Activated T-helper 9 cell treated with anti-CD3 and anti-CD28 coated beads, Interleukin-2, amount 50 U/mL, for 16 hours (primary cell): ENCODE data around the gene POLR2L.
A peak's percentile ranks its signal among the peaks of the same experiment; 100 is the strongest.

Source experiments
- DNase-seq: peaks from one replicate; pipeline ENCODE4 v3.0.0-alpha.2; 2020; ENCODE audit warnings: low read depth

Gene POLR2L

GRCh38 chr11:826227-826621 is 16.1 kb downstream of the POLR2L start:
- DNase-seq = no peak

DNA sequence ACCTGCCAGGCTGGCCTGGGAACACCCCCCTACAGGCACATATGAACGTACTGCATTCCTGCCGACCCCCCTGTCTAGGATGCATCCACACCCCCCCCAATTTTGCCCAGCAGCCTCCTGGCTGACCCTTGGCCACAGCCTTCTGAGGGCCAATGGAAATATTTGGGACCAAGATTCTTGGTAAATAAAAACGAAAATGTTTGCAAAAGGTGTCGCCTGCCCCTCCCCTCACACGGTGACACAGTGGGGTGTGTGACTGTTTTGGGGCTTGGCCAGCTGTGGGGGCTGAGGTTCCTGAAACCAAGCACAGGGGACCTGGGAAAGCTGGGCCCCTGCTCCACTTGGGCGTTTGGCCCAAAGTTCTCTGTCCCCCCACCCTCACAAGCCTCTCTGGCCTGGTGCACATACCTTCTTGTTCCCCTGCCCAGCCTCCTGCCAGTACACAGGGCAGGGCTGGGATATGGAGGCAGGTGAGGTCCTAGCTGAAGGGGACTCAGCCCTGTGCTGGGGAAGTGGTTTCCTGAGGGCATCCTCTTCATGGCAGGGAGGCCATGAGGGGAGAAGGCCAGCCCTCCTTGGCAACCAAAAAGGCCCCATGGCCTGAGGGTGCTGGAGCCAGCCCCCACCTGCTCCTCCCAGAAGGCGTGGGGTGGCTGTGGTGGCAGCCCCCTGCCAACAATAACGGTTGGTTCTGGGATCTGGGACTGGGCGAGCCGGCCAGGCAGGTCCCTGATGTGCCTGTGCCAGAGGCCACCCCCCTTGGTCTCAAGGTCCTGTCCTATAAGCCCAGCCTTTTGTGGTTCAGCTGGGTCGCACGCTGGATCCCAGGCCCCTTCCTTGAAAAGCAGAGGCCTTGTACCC is 16.7 kb downstream of the POLR2L start:
- no peak for DNase-seq

DNA sequence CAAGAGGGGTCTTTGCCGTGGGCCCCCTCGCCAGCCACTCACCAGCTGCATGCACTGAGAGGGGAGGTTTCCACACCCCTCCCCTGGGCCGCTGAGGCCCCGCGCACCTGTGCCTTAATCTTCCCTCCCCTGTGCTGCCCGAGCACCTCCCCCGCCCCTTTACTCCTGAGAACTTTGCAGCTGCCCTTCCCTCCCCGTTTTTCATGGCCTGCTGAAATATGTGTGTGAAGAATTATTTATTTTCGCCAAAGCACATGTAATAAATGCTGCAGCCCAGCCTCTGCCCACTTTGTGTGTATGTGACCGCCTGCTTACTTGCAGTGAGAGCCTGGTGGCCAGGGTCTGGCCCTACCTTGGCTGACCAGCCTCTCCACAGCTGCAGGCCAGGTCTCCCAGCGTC is 17.4 kb downstream of the POLR2L start:
- DNase-seq = no peak

DNA sequence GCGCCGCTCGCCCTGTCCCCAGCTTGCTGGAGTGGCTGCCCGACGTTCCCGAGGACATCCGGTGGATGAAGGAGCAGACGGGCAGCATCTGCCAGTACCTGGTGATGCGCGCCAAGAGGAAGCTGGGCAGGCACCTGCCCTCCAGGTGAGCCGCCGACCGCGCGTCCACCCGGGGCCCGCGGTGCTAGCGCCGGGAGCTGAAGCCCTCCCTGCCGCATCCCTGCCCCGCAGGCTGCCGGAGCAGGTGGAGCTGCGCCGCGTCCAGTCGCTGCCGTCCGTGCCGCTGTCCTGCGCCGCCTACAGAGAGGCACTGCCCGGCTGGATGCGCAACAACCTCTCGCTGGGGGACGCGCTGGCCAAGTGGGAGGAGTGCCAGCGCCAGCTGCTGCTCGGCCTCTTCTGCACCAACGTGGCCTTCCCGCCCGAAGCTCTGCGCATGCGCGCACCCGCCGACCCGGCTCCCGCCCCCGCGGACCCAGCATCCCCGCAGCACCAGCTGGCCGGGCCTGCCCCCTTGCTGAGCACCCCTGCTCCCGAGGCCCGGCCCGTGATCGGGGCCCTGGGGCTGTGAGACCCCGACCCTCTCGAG is 17.9 kb downstream of the POLR2L start:
- no peak for DNase-seq

GRCh38 chr11:823441-824291 is 18.7 kb downstream of the POLR2L start:
- DNase-seq = no peak

- DNase-seq = no peak
These were observed 20.6 kb downstream of the POLR2L start for GRCh38 chr11:821512-822371.

- no peak for DNase-seq
These were observed 21.4 kb downstream of the POLR2L start for GRCh38 chr11:820655-821511.

DNA sequence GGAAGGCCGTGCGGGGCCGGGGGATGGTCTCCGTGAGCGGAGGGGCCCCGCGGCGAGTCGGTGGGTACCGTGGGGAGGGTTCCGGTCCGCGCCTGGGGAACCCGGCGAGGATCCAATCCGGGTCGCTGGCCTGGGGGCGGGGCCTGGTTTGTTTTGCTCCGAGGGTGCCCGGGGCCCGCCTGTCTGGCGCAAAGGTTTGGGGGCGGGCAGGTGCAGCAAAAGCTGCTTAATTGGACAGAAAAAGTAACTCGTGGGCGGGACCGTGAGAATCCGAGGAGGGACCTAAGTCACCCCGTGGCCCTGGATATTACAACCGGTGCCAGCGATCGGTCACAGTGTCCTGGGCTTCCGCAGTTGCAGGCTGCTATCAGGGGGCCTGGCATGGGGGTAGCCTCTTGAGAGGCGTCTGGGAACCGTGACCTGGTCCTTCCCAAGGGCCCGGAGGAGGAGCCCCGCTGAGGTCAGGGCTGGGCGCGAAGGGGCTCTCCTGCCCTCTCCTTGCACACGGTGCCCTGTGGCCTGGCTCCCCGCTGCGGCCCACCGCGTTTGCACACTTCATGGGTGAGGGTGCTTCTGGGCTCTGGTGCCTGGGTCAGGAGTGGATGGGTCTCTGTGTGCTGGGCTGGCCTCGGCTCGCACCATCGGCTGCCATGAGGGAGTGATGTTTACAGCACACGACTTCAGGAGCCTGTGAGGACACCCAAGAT is 22.2 kb downstream of the POLR2L start:
- DNase-seq = peak; percentile 86

- DNase-seq = peak; percentile 84
These were observed 23.0 kb downstream of the POLR2L start for GRCh38 chr11:819129-819931.

- no peak for DNase-seq
These were observed 23.8 kb downstream of the POLR2L start, which contains the start of gene PNPLA2 for GRCh38 chr11:818396-819128. Gene PNPLA2 (plus strand): TSS chr11:818914. CDS start chr11:819719, 805 bp downstream.

DNA sequence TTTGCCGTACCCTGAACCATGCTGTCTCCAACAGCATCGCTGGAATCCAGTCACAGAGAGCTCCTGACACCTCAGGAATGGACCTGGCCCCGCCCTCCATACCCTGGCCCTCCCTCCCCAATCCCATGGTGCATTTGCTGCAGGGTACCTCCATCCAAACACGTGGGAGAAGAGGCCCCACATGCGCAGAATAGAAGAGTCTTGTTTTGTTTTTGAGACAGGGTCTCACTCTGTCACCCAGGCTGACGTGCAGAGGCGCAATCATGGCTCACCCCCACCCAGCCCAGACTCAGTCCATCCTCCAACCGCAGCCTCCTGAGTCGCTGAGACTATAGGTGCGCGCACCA is 25.9 kb downstream of the POLR2L start:
- no peak for DNase-seq

- DNase-seq = no peak
These were observed 26.5 kb downstream of the POLR2L start for GRCh38 chr11:815675-816432.

- no peak for DNase-seq
These were observed 28.8 kb downstream of the POLR2L start for GRCh38 chr11:813456-814096.

DNA sequence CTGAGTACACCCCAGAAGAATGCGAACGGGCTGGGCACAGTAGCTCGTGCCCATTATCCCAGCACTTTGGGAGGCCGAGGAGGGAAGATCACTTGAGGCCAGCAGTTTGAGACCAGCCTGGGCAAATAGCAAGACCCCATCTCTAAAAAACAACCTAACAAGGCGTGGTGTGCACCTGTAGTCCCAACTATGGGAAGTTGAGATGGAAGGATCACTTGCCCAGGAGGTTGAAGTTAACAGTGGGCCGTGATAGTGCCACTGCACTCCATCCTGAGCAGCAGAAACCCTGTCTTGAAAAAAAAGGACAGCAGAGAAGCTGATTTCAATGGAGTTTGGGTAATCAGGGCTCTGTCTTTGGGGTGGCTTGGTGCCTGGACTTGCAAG is 29.3 kb downstream of the POLR2L start:
- DNase-seq = no peak

GRCh38 chr11:812390-812789 is 29.9 kb downstream of the POLR2L start:
- DNase-seq = no peak

GRCh38 chr11:811446-812245 is 30.7 kb downstream of the POLR2L start:
- DNase-seq = no peak
